DND-41 (cell line): Measurements from ENCODE around the gene ECSIT.

ENCODE experiments used
- CTCF ChIP-seq: IDR thresholded peaks from 2 replicates; pipeline ENCODE4 v1.5.1; 2012; ENCODE audit warnings: borderline replicate concordance, low read length, moderate library complexity, mild to moderate bottlenecking; ENCODE audit not compliant: poor library complexity, severe bottlenecking; ENCODE audit errors: extremely low read depth
- EZH2 ChIP-seq: IDR thresholded peaks from 3 replicates; pipeline ENCODE4 v1.6.1; 2012; ENCODE audit warnings: borderline replicate concordance, low read depth, mild to moderate bottlenecking, moderate library complexity, low read length, inconsistent platforms; ENCODE audit not compliant: severe bottlenecking

GRCh38 chr19:11463391-11463790, 65.5 kb downstream of the ECSIT start:
- TF ChIP-seq CTCF (no peak), EZH2 (no peak)
